Nucleus accumbens (tissue), 56 donors: ENCODE data around the gene ALKBH4.
"Not testable (repeated sequence)": the region's sequence is repeated elsewhere in the genome, so short reads cannot be mapped to it uniquely, and the experiment has no call there.

ENCODE experiments used
- DNase-seq, 56 donors: peaks; one replicate each; lab custom pipeline; 2025; lab: John Stamatoyannopoulos, UW

ALKBH4 gene

GRCh38 chr7:102431617-102432298, 32.9 kb downstream of the ALKBH4 start:
- peak in 7 of 56 donors; percentile 9 to 26 (median 15) for DNase-seq

- no peak for DNase-seq
Observed at GRCh38 chr7:102429141-102429899, 35.3 kb downstream of the ALKBH4 start.

- no peak for DNase-seq
Observed at GRCh38 chr7:102427019-102427405, 37.7 kb downstream of the ALKBH4 start.

GRCh38 chr7:102426268-102427018, 38.2 kb downstream of the ALKBH4 start:
- peak in 7 of 56 donors; percentile 8 to 23 (median 15) for DNase-seq

- peak in 8 of 56 donors; percentile 13 to 46 (median 26) for DNase-seq
Observed at GRCh38 chr7:102425639-102426267, 38.9 kb downstream of the ALKBH4 start.

GRCh38 chr7:102424787-102425218, 39.9 kb downstream of the ALKBH4 start:
- DNase-seq: peak in 3 of 56 donors; percentile 12 to 14 (median 13)

GRCh38 chr7:102424129-102424551, 40.5 kb downstream of the ALKBH4 start:
- no peak for DNase-seq

GRCh38 chr7:102421706-102422240, 42.9 kb downstream of the ALKBH4 start:
- no peak for DNase-seq

- DNase-seq: no peak
Observed at GRCh38 chr7:102418592-102418991, 46.1 kb downstream of the ALKBH4 start.

GRCh38 chr7:102417105-102417504, 47.6 kb downstream of the ALKBH4 start:
- DNase-seq: no peak

GRCh38 chr7:102416406-102416805, 48.3 kb downstream of the ALKBH4 start:
- no peak for DNase-seq

GRCh38 chr7:102415685-102416225, 48.9 kb downstream of the ALKBH4 start:
- DNase-seq: no peak

- no peak for DNase-seq
Observed at GRCh38 chr7:102413611-102414010, 51.1 kb downstream of the ALKBH4 start.

- DNase-seq: no peak
Observed at GRCh38 chr7:102413091-102413490, 51.6 kb downstream of the ALKBH4 start.

- DNase-seq: peak in 14 of 56 donors; percentile 13 to 63 (median 30)
Observed at GRCh38 chr7:102412548-102412947, 52.1 kb downstream of the ALKBH4 start.

- no peak for DNase-seq
Observed at GRCh38 chr7:102410918-102411317, 53.7 kb downstream of the ALKBH4 start.

- no peak for DNase-seq
Observed at GRCh38 chr7:102410123-102410522, 54.5 kb downstream of the ALKBH4 start.

GRCh38 chr7:102409340-102409739, 55.3 kb downstream of the ALKBH4 start:
- no peak for DNase-seq

- not testable (repeated sequence) for DNase-seq
Observed at GRCh38 chr7:102408530-102408929, 56.1 kb downstream of the ALKBH4 start.

GRCh38 chr7:102407910-102408309, 56.8 kb downstream of the ALKBH4 start:
- DNase-seq: peak in 11 of 56 donors; percentile 12 to 44 (median 25)
